ENCODE results near the gene ALPP. TPM values are rescaled to one million over a fixed set of nuclear protein-coding genes. Genes with fewer than 3 reads are reported as not detected.
A peak's percentile ranks its signal among the peaks of the same experiment; 100 is the strongest.
"Not testable (repeated sequence)": the region's sequence is repeated elsewhere in the genome, so short reads cannot be mapped to it uniquely, and the experiment has no call there.

ALPP gene
- total RNA-seq, 1 donor from 2014 or later: not detected

DNA sequence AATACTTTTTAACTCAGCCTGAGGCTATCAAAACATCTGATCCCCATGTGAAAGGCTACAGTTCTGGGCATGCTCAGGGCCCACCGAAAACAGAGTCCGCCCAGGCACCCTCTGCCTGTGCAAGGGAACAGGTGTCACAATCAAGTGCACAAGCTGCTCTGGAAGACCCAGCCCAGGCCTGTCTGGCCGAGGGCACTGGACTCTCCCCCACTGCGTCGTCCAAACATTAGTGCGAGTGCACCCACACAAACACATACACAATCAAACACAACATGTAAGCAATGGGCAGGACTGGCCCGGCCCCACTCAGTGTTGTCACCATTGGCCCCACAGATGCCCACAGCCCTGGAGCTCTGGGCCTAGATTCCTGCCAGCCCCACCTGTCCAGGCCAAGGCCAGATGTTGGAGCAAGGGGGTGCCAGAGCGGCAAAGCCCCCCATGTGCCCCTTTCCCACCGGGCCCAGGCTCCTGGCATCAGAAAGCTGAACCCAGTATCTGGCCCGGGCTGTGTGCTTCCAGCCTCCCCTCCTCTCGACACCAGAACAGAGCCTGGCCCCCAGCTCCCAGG lies 27.5 kb downstream of the ALPP start:
- DNase-seq (ENCODE audit: low spot score): no peak

DNA sequence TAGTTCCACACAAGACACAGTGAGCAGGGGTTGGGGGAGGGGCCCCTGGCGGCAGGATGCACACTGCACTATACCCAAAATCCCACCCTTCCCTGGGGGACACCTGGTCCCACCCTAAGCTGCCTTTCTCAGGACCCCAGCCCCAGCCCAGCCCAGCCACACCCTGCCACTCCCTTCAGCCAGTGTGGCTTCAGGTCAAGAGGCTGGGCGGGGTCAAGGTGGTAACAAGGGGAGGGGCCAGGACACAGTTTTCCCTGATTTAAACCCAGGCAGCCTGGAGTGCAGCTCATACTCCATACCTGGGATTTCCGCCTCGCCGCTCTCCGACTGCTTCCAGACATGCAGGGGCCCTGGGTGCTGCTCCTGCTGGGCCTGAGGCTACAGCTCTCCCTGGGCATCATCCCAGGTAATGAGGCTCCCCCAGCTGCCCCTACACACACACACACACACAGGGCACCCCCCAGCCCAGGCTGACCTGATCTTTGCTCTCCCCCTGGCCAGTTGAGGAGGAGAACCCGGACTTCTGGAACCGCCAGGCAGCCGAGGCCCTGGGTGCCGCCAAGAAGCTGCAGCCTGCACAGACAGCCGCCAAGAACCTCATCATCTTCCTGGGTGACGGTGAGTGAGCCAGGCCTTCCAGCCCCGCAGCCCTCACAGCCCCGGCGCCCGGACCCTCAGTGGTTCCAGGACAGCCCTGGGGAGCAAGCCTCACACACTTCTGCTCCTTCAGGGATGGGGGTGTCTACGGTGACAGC lies 28.2 kb downstream of the ALPP start, which contains the start of gene ALPG:
Gene ALPG, plus strand, starts transcription at position 289 of the 755 bp plus-strand sequence. Its CDS starts 51 bp downstream, at position 340.
- no peak for DNase-seq (ENCODE audit: low spot score)

DNA sequence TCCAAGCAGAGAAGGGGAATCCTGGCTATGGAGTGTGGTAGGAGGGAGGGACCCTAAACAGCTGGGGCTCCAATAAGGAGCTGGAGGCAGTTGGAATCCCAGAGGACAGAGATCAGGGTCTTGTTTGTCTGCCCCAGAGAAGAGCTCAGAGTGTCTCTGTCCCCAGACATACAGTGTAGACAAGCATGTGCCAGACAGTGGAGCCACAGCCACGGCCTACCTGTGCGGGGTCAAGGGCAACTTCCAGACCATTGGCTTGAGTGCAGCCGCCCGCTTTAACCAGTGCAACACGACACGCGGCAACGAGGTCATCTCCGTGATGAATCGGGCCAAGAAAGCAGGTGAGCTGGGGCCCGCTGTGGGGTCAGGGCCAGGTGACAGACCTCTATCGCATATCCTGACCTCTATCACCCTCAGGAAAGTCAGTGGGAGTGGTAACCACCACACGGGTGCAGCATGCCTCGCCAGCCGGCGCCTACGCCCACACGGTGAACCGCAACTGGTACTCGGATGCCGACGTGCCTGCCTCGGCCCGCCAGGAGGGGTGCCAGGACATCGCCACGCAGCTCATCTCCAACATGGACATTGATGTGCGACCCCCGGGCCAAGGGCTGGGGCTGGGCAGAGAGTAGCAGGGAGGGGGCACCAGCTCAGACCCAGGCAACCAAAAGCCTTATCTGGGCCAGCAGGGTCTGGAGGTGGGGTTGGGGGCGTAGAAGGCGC lies 29.0 kb downstream of the ALPP start:
- DNase-seq (ENCODE audit: low spot score): not testable (repeated sequence)

DNA sequence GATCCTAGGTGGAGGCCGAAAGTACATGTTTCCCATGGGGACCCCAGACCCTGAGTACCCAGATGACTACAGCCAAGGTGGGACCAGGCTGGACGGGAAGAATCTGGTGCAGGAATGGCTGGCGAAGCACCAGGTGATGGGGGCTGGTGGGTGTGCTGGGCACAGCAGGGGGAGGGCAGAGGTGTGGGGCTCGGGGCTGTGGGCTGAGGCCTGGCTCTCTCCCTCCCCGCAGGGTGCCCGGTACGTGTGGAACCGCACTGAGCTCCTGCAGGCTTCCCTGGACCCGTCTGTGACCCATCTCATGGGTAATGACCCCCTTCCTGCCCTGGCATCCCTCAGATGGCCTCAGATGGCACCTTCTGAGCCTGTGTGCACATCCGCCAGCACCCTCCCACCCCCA lies 29.7 kb downstream of the ALPP start:
- not testable (repeated sequence) for DNase-seq (ENCODE audit: low spot score)

DNA sequence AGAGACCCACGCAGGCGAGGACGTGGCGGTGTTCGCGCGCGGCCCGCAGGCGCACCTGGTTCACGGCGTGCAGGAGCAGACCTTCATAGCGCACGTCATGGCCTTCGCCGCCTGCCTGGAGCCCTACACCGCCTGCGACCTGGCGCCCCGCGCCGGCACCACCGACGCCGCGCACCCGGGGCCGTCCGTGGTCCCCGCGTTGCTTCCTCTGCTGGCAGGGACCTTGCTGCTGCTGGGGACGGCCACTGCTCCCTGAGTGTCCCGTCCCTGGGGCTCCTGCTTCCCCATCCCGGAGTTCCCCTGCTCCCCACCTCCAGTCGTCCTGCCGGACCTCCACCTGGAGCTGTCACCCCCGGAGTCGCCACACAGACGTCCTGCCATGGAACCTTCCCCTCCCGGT lies 31.1 kb downstream of the ALPP start:
- not testable (repeated sequence) for DNase-seq (ENCODE audit: low spot score)

DNA sequence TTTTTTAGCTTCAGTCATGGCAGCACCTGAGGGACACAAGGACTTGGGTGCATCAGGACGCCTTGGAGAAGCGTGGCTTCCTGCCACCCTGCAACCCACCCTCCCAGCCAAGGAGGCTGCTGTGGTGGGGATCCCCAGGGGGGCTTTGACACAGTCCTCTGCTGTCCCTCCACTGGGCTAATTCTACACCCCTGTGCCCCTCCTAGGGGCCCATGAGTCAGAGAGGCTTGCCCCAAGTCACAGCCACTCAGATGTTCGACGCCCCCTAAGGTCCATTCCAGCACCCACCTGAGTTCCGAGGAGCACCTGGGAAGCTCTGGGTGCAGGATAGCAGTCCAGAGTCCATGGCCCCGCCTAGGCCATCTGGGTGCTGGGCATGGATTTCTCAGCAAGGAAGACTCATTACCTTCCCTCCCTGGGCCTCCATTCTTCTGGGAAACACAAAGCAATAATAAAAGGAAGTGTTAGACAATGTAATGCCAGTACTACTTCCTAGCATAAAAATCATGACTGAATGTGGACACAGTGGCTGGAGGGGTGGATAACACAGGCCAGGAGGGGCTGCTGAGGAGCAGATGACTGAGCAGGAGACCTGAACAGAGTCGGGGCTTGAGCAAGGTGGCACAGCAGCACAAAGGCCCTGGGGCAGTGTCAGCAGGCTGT lies 31.8 kb downstream of the ALPP start:
- no peak for DNase-seq (ENCODE audit: low spot score)

DNA sequence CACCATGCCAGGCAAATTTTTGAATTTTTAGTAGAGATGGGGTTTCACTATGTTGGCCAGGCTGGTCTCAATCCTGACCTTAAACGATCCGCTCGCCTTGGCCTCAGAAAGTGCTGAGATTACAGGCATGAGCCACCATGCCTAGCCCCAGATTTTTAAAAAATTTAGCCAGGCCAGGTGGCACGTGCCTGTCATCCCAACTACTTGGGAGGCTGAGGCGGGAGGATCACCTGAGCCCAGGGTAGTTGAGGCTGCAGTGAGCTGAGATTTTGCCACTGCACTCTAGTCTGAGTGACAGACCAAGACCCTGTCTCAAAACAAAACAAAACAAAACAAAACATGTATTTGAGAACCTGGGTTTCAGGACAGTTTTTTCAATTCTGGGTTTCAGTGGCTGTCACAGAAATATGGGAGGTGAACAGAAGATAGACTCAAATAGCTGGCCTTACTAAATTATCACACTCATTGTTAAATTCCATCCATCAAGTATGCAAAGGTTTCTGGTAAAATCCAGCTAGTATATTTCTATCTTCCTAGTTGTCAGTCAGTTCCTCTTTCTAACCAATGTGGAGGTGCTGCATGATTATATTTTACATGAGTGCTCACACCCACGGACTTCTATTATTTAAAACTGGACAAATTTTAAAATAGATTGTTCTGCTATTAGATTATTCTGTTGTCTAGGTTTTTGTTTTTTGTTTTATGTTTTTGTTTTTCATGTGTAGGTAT lies 33.5 kb downstream of the ALPP start:
- DNase-seq (ENCODE audit: low spot score): no peak

DNA sequence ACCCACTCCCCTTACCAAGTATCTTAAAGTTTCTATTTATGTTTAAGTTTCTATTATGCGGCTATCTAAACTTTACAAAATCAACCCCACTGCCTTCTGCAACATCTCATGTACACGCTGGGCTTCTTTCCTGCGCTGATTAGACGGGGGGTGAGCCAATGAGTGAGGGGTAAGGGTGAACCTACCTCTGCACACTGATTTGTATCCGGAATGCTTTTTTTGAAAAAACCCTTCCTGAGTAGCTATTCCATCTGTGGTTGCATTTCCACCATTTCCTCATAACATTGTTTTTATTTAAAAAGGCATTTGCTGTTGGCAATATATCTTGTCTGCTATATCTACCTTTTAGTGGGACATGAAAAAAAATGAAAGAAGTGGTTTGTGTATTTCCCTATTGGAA lies 34.4 kb downstream of the ALPP start:
- no peak for DNase-seq (ENCODE audit: low spot score)

DNA sequence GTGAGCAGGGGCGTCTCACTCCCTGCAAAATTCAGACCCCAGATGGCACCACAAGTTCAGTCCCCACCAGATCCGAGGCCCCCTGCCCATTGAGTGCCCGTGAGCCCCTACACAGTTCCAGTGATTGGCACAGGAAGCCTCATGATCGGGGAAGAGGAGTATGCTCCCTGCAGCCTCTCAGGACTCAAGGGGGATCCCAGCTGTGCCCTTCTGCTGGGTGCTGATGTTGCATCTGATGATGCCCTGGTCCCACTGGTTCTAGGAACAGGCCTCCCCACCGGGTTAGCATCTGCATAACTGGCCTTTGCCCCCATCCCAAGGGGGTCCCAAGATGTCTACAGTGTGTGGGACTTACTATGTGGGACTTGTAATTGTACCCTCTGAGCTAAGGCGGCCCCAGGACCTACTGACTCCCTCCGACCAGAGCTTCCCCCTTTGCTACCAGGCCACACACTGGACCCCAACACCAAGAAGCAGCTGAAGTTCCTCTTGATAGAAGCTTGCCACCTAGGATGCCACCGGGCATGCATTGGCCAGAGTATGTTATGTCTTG lies 36.7 kb downstream of the ALPP start:
- no peak for DNase-seq (ENCODE audit: low spot score)

DNA sequence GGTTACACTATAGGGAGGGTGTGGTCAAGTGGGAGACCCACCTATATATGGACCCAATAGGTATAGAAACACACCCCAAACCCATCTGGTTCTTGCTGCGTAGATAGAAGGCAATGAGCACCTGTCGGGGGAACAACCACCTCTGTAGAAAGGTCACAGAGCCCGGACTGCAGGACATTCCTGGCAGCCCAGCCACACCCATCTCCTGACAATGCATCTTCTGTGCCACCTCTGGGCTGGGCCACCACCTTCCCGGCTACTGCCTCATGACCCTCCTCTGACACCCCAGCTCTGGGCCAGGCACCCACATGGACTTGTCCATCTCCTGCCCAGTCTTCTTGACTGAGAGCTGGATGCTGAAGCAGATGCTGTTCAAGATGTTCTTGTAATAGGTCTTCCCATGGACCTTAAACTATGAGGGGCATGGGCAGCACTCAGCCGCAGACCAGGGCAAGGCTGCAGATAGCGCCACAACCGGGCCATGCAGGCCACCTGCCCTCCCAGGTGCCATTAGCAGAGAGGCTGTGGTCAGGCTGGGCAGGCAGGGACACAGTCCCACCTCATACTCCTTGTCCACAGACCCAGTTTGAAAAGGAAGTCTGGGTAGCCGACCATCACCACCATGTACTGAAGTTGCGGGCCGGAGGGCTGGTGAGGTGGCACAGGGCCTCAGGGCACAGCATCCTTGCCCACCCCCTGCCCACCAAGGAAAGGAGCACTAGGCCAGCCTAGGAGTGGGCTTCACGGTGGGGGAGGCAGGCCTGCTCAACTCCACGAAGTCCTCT lies 37.4 kb downstream of the ALPP start:
- no peak for DNase-seq (ENCODE audit: low spot score)

DNA sequence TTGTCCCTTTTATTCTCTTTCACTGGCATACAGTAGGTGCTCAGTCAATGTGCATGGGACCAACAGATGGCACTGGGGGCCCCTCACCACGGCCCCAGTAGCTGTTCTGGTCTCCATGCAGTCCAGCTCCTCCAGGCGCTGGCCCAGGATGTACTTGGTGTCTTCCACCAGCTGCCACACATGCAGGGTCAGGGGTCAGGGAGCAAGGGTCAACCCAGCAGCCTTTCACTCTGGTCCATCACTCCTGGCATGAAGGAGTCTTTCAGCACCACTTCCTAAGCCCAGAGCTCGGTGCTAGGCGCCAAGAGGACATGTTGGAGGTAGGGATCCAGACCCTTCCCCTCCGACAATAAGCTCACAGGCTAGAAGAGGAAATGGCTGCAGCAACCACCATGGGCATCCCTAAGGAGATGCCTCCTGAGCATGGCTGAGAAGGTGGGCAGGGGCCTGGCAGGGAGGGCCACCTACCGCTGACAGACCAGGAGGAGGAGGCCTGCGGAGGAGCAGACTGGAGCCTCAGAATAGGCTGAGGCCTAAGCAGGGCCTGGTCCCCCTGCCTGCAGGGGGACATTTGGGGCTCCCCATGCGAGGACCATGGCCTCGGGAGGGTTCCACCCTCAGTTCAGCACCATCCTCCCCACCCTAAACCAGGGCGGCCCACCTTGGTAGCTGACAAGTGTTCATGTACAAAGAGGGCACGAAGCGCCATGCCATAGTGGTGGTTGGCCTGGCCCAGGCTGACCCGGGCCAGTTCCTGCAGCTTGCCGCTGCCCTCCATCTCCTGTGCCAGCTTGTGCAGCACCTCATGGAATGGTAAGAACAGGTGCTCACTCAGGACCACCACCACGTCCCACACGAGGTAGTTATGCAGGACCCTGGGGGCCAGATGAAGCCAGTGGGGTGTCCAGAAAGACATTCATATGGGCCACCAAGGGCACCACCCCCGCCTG lies 38.2 kb downstream of the ALPP start:
- no peak for DNase-seq (ENCODE audit: low spot score)

DNA sequence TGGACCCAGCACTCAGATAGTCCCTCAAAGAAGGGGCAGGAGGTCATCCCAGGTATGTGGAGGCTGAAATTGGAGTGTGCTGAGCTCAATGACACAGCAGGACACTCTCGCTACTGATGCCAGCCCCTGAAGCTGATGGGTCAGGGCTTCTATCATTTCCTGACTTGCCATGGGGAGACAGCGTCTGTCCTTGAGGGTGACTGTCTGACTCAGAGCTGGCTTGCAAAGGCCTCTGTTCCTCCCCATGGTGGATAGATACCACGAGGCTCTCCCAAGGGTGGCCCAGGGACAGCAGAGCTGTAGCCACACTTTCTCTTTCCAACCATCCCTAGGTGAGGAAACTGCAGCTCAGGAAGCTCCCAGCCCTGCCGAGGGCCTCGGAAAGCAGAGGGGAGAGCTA lies 38.9 kb downstream of the ALPP start:
- DNase-seq (ENCODE audit: low spot score): no peak

DNA sequence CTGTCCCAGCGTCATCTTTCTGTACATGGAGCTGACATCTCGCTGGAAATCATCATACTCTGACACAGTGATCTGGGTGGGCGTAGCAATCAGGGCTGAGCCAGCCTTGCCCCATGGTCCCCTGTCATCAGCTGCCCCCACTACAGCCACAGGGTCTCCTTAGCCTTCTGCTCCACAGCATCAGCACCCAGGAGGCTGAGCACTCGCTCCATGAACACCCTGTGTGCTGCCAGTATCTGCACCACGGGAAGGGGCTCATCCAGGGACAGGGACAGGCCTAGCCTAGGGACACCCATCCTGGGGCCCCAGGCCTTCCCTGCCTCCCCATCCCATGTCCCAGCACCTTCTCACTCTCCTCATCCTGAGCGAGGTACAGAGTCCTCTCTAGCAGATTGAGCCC lies 39.5 kb downstream of the ALPP start:
- no peak for DNase-seq (ENCODE audit: low spot score)

DNA sequence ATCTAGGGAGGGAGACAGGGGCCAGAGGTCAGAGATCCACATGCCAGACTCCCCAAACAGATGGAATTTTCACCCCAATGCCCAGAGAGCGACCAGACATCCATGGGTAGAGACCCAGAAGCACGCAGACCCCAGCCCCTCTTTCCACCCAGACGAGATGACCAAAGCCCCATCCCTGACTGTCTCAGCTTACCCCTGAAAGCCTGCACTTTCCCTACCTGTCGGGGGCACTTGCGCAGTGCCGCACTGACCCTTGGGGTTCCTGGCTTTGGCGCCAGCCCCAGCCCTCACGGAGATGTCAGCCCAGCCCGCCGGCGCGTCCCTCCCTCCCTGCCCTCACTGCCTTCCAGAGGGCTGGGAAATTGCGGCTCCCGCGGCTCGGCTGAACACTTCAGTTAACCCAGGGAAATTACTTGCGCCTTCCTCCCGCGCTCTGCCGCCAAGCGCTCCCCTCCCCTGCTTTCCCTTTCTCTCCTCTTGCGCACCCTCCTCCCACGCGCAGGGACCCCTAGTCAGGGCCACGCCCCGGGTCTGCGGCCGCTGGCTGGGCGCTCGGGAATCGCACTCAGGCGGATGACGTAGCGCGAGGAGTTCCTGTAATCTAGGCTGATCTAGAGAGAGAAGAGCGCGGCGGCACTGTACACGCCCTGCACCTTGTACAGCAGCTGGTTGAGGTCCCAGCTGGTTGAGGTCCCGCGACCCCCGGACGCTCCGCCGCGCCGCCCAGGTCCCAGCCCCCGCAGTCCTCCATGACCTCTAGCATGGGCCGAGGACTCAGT lies 40.1 kb downstream of the ALPP start:
- peak; percentile 24 for DNase-seq (ENCODE audit: low spot score)

DNA sequence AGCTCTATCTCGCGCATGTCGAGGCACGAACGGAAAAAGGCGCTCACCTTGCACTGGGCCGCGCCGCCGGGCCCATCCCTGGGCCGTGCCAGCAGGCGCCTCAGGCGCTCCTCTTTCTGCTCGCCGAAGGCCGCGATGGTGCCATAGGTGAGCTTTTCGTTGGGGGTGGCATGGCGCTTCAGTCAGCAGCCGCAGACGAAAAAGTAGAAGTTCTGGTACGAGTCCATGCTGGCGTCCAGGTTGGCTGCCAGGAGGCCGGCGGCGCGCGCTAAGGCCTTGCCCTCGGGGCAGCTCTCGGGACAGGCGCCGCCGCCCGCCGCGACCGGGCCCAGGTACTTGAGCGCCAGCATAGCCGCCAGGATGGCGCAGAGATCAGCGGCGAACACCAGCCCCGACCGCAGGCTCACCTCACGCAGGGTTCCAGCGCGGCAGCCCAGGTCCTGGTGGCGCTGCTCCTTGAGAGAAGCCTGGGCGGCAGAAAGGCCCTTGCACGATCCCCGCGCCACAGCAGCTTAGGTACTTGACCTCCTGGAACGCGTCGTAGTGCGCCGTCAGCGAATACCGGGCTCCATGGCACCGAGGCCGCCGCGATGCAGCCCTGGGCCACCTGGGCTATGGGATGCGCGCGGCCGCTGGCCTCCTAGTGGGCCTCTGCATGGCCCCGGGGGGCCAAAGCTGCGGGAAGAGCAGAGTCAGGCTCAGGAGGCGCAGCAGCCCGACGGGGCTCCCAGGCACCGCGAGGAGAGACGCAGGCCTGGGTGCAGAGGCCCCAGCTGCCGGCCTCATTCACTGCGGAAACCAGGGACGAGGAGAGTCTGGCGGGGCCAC lies 40.9 kb downstream of the ALPP start:
- no peak for DNase-seq (ENCODE audit: low spot score)

DNA sequence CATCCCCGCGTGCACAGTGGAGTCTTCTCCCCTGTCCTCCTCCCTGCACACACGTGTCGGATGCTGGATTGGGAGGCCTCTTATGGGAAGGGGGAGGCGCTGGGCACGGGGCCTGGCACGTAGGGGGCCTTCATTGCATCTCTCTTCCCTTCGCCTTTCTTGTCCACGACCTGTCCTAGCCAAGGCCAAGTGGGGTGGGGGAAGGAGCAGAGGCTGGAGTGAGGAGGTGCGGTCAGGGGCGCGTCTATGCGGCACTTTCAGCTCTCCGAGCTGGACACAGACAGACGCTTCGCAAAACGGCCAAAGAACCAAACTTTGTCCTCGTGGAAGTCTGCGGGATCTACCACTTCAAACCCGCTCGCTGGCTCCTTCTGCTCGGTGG lies 41.5 kb downstream of the ALPP start:
- DNase-seq (ENCODE audit: low spot score): no peak

DNA sequence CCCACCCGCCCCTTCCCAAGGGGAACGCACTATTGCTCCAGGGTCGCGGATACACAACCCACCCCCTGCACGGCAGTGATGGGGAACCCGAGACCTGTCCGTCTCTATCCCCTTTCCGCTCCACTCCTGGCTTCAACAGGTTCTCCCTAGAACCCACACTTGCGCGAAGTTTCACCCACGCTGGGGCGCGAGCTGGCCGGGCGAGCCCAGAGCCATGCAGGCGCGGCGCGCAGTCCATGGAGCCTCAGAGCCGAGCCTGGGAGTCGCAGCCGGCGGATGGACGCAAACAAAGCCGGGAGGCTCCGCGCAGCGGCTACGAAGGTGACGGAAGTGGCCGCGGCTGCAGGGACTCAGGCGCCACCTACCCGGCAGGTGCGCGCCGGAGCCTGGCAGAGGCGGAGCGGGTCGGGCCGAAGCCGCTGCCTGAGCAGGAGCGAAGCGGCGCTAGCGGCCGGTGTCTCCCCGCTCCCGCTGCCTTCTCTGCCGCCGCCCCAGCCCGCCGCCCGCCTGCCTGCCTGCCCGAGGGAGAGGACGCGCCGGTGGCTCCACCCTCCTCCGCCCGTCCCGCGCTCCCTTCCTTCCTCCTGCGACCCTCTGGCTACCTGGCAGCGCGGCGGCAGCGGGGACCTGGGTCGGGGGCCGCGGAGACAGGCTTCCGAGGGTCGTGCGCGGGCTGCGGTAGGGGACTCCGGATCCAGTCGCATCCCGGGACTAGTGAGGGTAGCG lies 42.1 kb downstream of the ALPP start:
- DNase-seq (ENCODE audit: low spot score): peak; percentile 14
